HT1080 (cell line): ENCODE data around the gene CCSER1. TPM values are rescaled to one million over a fixed set of nuclear protein-coding genes. Genes with fewer than 3 reads are reported as not detected.

Experiments
- DNase-seq: peaks from one replicate; pipeline ENCODE4 v3.0.0-alpha.2; 2015; ENCODE audit warnings: low read depth
- total RNA-seq: library from RNA; depleted of rRNA; stranded (reverse); fragments of >200 nt; shearing (Covaris generic); gene quantifications from 2 replicates; pipeline ENCODE4 v1.2.3, GENCODE V29; 2014

The CCSER1 gene
- total RNA-seq, 1 experiment from 2014 or later: 0.16 TPM

- no peak for DNase-seq
Measured at GRCh38 chr4:90189946-90190345, 62.8 kb downstream of the CCSER1 start.

- DNase-seq: no peak
Measured at GRCh38 chr4:90190525-90190924, 63.3 kb downstream of the CCSER1 start.

- peak; percentile 31 for DNase-seq
Measured at GRCh38 chr4:90198086-90198847, 71.1 kb downstream of the CCSER1 start.

- DNase-seq: no peak
Measured at GRCh38 chr4:90207887-90208454, 80.8 kb downstream of the CCSER1 start.

GRCh38 chr4:90209922-90210321 lies 82.7 kb downstream of the CCSER1 start:
- DNase-seq: no peak

- DNase-seq: no peak
Measured at GRCh38 chr4:90211174-90211573, 84.0 kb downstream of the CCSER1 start.

- no peak for DNase-seq
Measured at GRCh38 chr4:90215286-90215685, 88.1 kb downstream of the CCSER1 start.

GRCh38 chr4:90219822-90220221 lies 92.6 kb downstream of the CCSER1 start:
- DNase-seq: no peak

GRCh38 chr4:90220459-90220858 lies 93.3 kb downstream of the CCSER1 start:
- DNase-seq: no peak

GRCh38 chr4:90226734-90227133 lies 99.5 kb downstream of the CCSER1 start:
- peak; percentile 42 for DNase-seq

GRCh38 chr4:90227177-90227576 lies 100.0 kb downstream of the CCSER1 start:
- DNase-seq: no peak

- no peak for DNase-seq
Measured at GRCh38 chr4:90234916-90235547, 107.8 kb downstream of the CCSER1 start.

- no peak for DNase-seq
Measured at GRCh38 chr4:90237751-90238530, 110.7 kb downstream of the CCSER1 start.

GRCh38 chr4:90240333-90240732 lies 113.1 kb downstream of the CCSER1 start:
- DNase-seq: no peak

- no peak for DNase-seq
Measured at GRCh38 chr4:90241008-90241407, 113.8 kb downstream of the CCSER1 start.

- no peak for DNase-seq
Measured at GRCh38 chr4:90245837-90246236, 118.6 kb downstream of the CCSER1 start.

GRCh38 chr4:90246816-90247215 lies 119.6 kb downstream of the CCSER1 start:
- peak; percentile 10 for DNase-seq

GRCh38 chr4:90254357-90254756 lies 127.2 kb downstream of the CCSER1 start:
- DNase-seq: no peak

GRCh38 chr4:90274175-90274574 lies 147.0 kb downstream of the CCSER1 start:
- DNase-seq: no peak

- no peak for DNase-seq
Measured at GRCh38 chr4:90280954-90281353, 153.8 kb downstream of the CCSER1 start.

GRCh38 chr4:90281541-90282355 lies 154.6 kb downstream of the CCSER1 start:
- DNase-seq: no peak
